T47D (cell line): ENCODE data around the gene DOCK1.
"Not testable (repeated sequence)": the region's sequence is repeated elsewhere in the genome, so short reads cannot be mapped to it uniquely, and the experiment has no call there.

ENCODE experiments used
- DNase-seq, 2 experiments: peaks; one replicate each; pipeline versions ENCODE4 v3.0.0 to v3.0.0-alpha.2; 2011 to 2012; ENCODE audit warnings: low read depth in 1 of 2, low spot score in 1 of 2
- JUND ChIP-seq: IDR thresholded peaks from 2 replicates; pipeline ENCODE4 v1.6.1; 2012; ENCODE audit warnings: low read depth
- in situ Hi-C: cut with HindIII; loops from 2 replicates; pipeline ENCODE4 v1.10.0; 2016; ENCODE audit warnings: low sequenced_read_pairs, low pct_unique_long_range_greater_than_20kb

The DOCK1 gene

DNA sequence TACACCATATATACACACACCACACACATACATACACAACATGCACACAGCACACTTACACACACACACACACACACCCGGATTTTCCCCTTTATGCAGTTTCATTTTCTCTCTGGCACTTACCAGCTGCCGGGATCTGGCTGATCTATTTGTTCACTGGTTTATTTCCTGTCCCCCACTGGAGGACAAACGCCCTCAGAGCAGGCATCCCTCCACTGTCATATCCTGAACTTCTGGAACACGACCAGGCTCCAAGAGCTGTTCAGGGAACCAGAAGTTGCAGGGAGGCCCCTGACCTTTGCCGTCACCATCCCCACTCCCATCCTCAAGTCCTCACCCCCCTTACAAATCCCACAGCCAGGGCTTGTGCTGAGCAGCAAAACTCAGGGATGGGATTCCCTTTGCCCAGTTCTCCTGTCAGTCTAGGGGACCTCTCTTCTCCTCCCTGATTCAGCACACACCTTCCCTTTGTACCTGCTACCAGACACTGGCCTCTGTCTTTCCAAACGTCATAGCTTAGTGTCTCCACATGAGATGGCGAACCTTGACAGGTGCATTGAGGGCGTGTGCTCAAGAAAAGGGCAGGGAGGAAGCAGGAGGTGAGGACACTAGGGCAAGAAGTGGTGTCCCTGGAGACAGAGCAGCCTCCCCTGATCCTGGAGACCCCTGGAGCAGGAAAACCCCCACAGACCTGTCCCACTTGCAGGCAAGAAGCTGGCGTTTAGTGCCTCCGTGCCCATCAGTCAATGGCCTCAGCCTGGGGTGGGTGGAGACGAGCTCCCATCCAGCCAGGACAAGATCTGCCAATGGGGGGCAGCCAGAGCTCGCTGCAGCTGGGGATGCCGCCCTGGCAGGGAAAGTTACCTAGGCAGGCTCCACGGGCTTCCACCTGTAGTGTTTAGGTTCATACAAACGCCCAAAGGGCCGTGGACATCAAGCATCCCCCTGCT lies 12.7 kb upstream of the DOCK1 start:
- no peak for DNase-seq
- in situ Hi-C loops, result no loop called here
- no peak for TF ChIP-seq JUND

- in situ Hi-C loops, result no loop called here
- no peak for TF ChIP-seq JUND
- no peak for DNase-seq
Observed at GRCh38 chr10:126893206-126893605, 12.0 kb upstream of the DOCK1 start.

GRCh38 chr10:126893841-126894240 lies 11.4 kb upstream of the DOCK1 start:
- in situ Hi-C loops, result no loop called here
- no peak for TF ChIP-seq JUND
- no peak for DNase-seq

DNA sequence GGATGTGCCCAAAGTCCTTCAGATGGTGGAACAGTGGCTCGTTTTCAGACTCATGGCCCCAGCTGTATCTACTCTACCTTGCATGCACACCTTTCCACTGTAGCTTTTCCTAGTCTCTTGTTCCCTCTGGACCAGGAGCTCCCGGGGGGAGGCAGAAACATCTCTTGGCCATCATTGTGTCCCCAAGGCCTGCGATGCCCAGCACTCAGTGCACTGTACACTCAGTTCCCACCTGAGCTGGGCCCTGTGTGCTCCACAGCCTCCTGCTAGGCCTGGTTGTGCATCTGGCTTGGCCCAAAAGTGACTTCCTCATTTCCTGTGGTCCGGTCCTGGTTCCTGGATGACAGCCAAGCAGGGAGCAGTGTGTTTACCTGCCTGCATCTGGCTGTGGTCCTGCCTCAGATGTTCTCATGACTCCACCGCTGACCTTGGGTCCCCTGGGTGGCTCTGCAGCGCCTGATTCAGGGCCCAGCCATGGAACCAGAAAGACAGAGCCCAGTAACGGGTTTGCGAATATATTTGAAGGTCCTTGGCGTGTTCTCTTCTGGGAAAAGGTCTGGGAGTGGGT lies 9.9 kb upstream of the DOCK1 start:
- in situ Hi-C loops, result no loop called here
- TF ChIP-seq JUND, result no peak
- no peak for DNase-seq

DNA sequence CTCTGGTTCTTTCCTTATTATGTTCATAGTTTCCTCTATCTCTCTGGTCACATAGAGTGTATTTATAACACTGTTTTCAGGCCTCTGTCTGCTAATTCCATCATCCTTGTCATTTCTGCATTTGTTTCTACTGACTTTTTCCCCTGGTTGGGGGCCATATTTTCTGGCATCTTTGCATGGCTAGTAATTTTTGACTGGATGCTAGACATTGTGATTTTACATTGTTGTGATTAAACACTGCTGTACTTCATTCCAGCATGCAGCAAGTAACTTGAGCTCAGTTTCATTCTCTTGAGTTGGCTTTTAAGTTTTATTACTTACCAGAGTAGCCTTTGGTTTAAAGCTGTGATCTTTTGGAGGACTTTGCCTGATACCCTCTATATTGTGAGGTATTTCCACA lies 6.8 kb upstream of the DOCK1 start:
- in situ Hi-C loops, result no loop called here
- TF ChIP-seq JUND, result no peak
- DNase-seq, result no peak

DNA sequence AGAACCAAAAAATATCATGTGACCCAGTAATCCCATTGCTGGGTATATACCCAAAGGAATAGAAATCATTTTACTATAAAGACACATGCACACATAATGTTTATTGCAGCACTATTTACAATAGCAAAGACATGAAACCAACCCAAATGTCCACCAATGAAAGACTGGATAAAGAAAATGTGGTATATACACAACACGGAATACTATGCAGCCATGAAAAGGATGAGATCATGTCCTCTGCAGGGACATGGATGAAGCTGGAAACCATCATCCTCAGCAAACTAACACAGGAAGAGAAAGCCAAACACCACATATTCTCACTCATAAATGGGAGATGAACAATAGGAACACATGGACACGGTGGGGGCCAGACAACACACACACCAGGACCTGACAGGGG lies 5.7 kb upstream of the DOCK1 start:
- DNase-seq, in situ Hi-C loops: not testable (repeated sequence)

DNA sequence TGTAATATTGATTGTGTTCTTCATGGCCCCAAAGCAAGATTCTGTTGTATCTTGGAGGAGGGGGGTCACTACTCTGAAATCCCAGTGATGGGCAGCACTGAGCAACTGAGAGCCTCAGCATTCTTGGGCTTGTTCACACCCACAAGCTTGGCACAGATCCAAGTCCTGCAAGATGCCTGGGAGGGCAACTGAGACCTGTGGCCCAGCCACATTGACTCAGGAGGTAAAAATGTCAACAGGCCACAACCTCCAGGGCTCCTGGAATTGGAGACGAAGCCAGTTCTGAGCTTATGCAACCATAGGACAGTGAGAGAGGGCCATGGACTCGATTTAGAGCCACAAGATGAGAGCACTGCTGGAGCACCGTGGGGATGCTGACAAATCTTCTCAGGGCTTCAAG lies 3.1 kb upstream of the DOCK1 start:
- in situ Hi-C loops, result no loop called here
- DNase-seq, result peak in 1 of 2 experiments; percentile 75
- TF ChIP-seq JUND, result no peak

DNA sequence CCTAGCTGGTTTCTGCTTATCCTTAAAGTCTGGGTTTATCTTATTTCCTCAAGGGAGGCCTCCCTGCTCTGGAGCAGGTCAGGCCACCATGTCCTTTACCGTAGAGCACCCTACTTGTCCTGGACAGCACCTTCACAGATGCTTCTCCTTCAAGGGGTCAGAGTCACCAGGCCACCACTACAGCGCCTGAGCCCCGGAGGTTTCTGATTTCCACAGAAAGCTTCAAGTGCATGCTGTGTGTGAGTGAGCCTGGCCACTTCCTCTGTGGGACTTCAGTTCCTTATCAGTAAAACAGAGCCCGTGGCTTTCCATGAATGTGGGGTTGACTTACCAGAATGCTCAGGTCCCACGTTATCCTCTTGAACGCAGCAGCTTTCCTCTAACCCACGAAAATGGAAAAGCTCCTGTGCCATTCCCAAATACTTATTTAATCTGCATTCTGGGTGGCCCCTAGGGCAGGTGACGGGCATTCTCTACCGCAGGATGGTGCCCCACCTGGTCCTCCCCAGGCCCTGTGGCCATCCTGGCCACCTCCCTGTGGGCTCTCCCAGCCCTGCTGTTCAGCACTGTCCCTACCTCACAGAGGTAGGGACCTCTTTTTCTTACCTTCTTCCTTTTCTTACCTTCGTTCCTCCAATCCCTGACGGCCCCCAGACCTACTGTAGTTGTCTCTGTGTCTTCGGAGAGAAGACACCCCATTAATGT lies 1.4 kb upstream of the DOCK1 start:
- no peak for TF ChIP-seq JUND
- no peak for DNase-seq
- in situ Hi-C loops, result no loop called here

GRCh38 chr10:126904516-126904817 lies 761 bp upstream of the DOCK1 start:
- DNase-seq, result no peak
- in situ Hi-C loops, result no loop called here
- TF ChIP-seq JUND, result no peak

DNA sequence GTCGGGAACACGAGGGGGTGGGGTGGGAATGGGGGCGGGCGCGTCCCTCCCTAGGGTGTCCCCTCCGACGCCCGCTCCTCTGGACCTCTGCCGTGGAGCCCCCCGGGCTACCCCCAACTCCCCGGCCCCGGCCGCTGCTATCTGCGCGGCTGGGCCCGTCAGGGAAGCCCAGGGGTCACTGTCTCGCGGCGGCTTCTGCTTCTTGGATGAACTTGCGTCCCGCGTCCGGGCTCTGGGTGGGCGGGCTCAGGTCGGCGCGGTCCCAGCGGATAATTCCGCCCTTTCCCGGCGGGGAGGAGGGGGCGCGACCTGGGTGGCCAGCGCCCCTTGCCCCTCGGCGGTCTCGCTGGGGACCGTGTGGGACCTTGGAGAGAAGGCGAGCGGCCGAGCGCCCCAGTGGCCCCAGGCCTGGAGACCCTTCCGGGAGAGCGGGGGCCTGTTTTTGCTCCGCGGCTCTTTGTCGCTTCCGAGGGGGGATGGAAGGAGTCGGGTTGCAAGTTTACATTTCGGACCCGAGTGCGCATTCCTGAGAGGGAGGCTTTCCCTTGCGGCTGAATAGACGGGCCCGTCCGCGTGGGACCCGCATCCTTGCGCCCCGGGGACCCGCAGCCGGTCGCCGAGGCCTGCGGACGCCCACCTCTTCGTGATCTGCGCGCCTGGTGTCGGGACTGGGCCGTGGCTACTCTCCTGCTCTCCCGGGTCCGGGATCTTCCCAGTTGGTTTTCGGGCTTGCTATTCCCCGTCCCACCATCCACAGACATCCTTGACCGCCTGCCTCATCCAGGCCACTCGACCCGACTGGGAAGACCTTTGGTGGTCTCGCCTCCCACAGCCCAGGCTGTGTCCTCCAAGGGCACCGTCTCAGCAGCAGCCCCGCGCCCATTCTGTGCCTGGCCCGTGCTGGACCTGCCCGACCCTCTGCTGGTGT lies 812 bp downstream of the DOCK1 start:
- in situ Hi-C loops, result no loop called here
- DNase-seq, result peak; percentile 29 to 50
- no peak for TF ChIP-seq JUND

DNA sequence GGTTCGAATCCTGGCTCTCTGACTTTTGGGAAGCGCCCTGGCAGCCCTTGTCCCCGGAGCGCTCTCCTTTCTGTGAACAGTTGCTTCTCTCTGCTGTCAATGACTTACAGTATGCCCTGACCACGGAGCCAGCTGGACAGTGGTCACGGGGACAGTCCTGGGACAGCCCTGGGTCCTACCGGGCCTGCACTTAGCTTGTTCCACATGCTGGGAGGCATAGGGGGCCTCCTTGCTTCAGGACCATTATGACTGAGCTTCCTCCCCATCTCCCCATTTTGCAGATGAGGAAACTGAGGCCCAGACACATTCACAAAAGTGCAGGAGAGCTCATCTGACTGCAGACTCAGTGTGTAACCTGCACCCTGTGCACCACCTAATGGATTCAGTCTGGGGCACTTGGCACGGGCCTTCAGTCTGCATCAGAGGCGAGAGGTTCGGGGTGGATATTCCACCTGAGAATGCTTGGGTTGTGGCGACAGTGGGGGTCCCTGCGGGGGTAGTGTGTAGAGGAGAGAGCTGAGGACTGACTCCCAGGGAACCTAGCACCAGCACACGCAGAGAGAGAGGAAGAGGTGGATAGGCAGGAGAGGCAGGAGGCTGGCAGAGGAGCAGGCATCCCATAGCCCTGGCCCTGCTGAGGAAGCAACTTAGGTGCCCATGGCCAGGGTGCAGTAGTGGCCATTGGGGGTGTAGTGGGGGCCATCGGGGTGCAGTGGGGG lies 1.6 kb downstream of the DOCK1 start:
- in situ Hi-C loops, result no loop called here
- DNase-seq, result no peak
- TF ChIP-seq JUND, result no peak
